Measurements from ENCODE around the gene MCOLN2. TPM values are rescaled to one million over a fixed set of nuclear protein-coding genes. Genes with fewer than 3 reads are reported as not detected.
"Not testable (repeated sequence)": the region's sequence is repeated elsewhere in the genome, so short reads cannot be mapped to it uniquely, and the experiment has no call there.

The MCOLN2 gene
- total RNA-seq, 1 experiment from 2014 or later, result not detected

GRCh38 chr1:84902727-84903126 lies 94.2 kb downstream of the MCOLN2 start:
- DNase-seq (ENCODE audit: low spot score), result not testable (repeated sequence)

GRCh38 chr1:84899969-84900368 lies 96.9 kb downstream of the MCOLN2 start:
- no peak for DNase-seq (ENCODE audit: low spot score)

- DNase-seq (ENCODE audit: low spot score), result no peak
These were observed 100.6 kb downstream of the MCOLN2 start for GRCh38 chr1:84896279-84896678.

DNA sequence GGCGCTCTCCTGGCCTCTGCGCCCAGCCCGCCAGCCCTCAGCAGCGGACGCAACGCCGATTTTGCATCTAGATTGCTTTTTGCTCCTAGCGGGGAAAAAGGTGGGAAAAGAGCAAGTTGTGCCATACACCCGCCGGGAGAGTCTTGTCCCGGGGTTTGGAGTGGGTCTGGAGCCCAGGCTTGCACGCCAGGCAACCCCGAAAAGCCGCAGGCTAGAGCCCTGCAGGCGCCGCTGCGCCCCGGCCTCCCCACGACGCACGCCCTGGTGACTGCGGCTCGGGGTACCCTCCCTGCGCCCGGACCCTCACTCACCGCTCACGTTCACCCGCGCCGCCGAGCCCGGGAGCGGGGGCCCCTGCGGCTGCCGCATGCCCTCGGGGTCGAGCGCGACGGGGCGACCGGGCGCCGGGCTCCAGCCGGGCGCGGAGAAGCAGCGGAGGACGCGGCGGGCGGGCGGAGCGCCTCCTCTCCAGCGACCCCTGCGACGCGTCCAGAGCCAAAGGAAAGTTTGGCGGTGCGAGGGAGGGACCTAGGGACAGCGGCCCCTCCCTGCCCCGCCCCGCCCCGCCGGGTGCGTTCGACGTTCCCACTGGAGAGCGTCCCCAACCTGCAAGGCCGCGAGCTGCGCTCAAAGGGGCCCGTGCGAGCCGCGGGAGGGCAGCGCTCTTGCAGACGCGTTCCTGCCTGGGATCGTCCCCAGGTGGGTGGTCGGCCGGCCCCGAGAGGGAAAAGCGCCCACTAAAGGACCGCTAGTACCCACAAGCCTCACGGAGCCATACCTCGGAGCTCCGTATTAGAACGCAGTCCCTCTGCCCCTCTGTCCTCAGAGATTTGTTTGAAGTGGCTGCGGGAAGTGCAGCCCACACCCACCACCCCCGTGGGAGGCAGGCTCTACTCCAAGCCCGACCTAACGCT lies 104.0 kb downstream of the MCOLN2 start, which contains the start of gene LPAR3:
Gene LPAR3 (minus strand): TSS at position 502 of the 914 bp plus-strand sequence. CDS start 27,086 bp downstream, outside the sequence.
- no peak for DNase-seq (ENCODE audit: low spot score)

- DNase-seq (ENCODE audit: low spot score), result no peak
These were observed 106.3 kb downstream of the MCOLN2 start for GRCh38 chr1:84890566-84890965.

DNA sequence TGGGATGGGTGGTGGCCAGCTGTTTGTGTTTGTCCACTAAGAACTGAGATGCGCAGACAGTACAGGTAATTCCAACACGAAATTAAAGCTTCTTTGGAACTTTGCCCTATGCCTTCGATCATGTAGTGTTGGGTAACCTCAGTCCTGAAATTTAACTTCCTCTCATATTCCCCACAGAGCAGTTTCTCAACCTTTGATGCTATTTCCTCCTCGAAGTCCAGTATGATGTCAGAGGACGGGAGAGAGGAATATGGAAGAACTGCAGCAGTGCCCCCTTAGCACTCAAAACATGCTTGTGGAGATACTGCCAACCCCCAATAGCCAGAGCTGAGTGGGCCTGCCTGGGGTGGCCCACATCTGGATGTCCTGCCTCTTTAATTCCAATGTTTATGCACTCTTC lies 107.5 kb downstream of the MCOLN2 start:
- DNase-seq (ENCODE audit: low spot score), result no peak

DNA sequence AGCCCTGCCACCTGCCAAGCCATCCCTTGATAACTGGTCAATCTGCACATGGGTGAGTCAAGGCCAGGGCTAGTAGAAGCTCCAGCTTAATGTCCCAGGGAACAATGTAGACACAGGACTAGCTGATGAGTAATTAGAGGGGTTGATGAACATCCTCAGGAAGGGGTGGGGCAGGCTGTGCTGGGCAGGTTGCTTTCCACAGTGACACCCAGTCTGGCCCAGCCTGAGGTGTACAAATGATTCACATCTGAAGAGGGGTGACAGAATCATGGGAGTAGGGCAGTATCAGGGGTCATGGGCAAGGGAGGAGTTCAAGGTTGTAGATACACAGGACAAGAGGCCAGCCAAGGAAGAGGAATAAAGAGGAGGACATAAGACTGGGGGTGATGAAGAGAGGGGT lies 108.2 kb downstream of the MCOLN2 start:
- no peak for DNase-seq (ENCODE audit: low spot score)

- no peak for DNase-seq (ENCODE audit: low spot score)
These were observed 109.5 kb downstream of the MCOLN2 start for GRCh38 chr1:84887261-84887934.

GRCh38 chr1:84885469-84885868 lies 111.4 kb downstream of the MCOLN2 start:
- no peak for DNase-seq (ENCODE audit: low spot score)

GRCh38 chr1:84884671-84885389 lies 112.1 kb downstream of the MCOLN2 start:
- DNase-seq (ENCODE audit: low spot score), result no peak

DNA sequence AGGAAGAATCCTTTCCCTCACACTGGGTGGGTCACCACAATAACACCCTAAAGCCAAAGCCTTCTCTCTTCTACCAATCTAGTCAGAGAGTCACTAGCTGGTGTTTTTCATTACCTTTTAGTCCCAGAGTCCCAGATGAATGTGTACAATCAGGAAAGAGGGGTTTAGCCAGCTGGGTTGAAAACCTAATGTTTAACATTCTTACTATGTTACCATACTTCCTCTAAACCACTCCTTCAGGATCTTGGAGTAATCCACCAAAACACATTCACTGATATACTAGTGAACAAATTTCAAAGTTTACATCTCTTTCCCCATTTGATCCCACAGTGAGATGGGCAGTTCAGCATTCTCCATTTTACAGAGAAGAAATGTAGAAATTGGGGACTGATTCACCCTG lies 113.6 kb downstream of the MCOLN2 start:
- no peak for DNase-seq (ENCODE audit: low spot score)

DNA sequence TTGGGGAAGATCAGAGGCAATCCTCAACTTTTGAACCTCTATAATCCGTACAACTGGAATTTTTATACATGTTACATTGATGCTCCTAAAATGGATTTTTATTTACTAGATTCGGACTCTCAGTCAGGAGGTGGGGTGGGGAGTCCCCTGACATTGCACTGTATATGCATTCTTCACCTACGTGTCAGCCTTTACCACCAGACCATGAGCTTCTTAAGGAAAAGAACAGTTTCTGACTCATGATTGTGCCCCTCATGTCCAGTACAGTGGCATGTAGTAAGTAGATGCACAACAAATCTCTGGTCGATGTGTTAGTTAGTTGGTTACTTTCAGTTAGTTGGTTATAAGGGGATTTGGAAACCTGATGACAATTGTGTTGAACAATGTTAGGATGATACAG lies 119.3 kb downstream of the MCOLN2 start:
- DNase-seq (ENCODE audit: low spot score), result no peak

GRCh38 chr1:84876353-84876752 lies 120.6 kb downstream of the MCOLN2 start:
- no peak for DNase-seq (ENCODE audit: low spot score)

Other genes with a start within 250 kb of the MCOLN2 start
- gene LPAR3, start 103.9 kb downstream of the MCOLN2 start, total RNA-seq (2014; rRNA removed; shearing (Covaris generic)), result not detected in 2 replicates
- gene MCOLN3, start 51.4 kb upstream of the MCOLN2 start, total RNA-seq (2014; rRNA removed; shearing (Covaris generic)), result not detected in 2 replicates
- gene SYDE2, start 203.9 kb upstream of the MCOLN2 start, total RNA-seq (2014; rRNA removed; shearing (Covaris generic)), result 2.9 and 3.5 TPM in 2 replicates

All from HT-29 (cell line).